T-helper 2 cell treated with Interferon-gamma antibody and Interleukin-4, amounts not matched to agents 5 μg/mL and 100 μg/mL, for 36 hours (primary cell): ENCODE data around the gene BACE1-AS.

Experiments used
- DNase-seq: peaks from one replicate; pipeline ENCODE4 v3.0.0; 2021; ENCODE audit warnings: low spot score
- H3K27ac Mint-ChIP-seq: one replicate; pipeline ENCODE4 v1.8.0; 2021; ENCODE audit warnings: mild to moderate bottlenecking, mixed read lengths
- H3K27me3 Mint-ChIP-seq: one replicate; pipeline ENCODE4 v1.8.0; 2021; ENCODE audit warnings: low read depth, mixed read lengths
- H3K36me3 Mint-ChIP-seq: one replicate; pipeline ENCODE4 v1.8.0; 2021; ENCODE audit warnings: low read depth, mixed read lengths
- H3K4me1 Mint-ChIP-seq: one replicate; pipeline ENCODE4 v1.8.0; 2021; ENCODE audit warnings: low read depth, mixed read lengths
- H3K4me3 Mint-ChIP-seq: one replicate; pipeline ENCODE4 v1.8.0; 2022; ENCODE audit warnings: mild to moderate bottlenecking, moderate library complexity, mixed read lengths
- H3K9me3 Mint-ChIP-seq: one replicate; pipeline ENCODE4 v1.8.0; 2021; ENCODE audit warnings: mixed read lengths

The BACE1-AS gene

GRCh38 chr11:117300283-117300663 lies 9.1 kb downstream of the BACE1-AS start:
- no peak for DNase-seq
- no peaks in the 10 kb centered on the region for H3K27me3 Mint-ChIP-seq
- H3K4me1 Mint-ChIP-seq = no peaks in the 10 kb centered on the region
- H3K36me3 Mint-ChIP-seq = no peaks in the 10 kb centered on the region
- H3K4me3 Mint-ChIP-seq = no peak overlapping the region
- H3K27ac Mint-ChIP-seq = no peak overlapping the region
- H3K9me3 Mint-ChIP-seq = no peaks in the 10 kb centered on the region

DNA sequence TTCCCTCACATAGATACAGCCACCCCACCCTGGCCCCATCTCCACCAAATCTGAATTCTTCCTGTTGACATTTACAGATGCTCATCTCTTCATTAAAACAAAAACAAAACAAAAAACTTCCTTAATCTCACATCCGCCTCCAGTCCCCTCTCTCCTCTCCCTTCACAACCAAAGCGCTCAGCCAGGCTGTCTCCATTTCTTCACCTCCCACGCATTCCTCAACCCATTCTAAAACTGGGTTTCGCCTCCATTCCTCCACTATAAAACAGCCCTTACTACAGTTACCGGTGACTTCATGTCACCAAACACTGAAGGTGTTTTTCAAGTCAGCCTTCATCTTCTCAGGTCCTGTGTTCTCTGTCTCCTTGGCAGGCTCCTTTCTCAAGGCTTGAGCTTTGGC lies 9.6 kb downstream of the BACE1-AS start:
- H3K4me1 Mint-ChIP-seq = no peaks in the 10 kb centered on the region
- no peak for DNase-seq
- H3K36me3 Mint-ChIP-seq = no peaks in the 10 kb centered on the region
- H3K9me3 Mint-ChIP-seq = no peaks in the 10 kb centered on the region
- H3K27ac Mint-ChIP-seq = no peak overlapping the region
- no peak overlapping the region for H3K4me3 Mint-ChIP-seq
- no peaks in the 10 kb centered on the region for H3K27me3 Mint-ChIP-seq

DNA sequence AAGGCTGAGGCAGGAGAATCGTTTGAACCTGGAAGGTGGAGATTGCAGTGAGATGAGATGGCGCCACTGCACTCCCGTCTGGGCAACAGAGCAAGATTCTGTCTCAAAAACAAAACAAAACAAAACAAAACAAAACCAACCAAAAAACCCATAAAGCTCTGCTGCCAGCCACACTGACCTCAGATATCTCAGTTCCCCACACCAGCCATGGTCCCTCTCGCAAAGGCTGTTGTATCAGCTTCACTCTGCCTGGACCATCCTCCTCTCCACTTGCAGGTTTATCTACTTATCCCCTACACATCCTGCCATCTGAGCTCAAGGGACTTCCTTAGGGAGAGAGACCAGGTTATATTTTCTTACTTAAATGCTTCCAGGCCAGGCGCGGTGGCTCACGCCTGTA lies 11.1 kb downstream of the BACE1-AS start:
- Mint-ChIP-seq H3K27ac (no peak overlapping the region), H3K36me3 (no peaks in the 10 kb centered on the region), H3K4me3 (no peak overlapping the region), H3K27me3 (peaks cover 2% of the 10 kb centered on the region), H3K9me3 (no peaks in the 10 kb centered on the region), H3K4me1 (no peaks in the 10 kb centered on the region)
- DNase-seq = no peak

DNA sequence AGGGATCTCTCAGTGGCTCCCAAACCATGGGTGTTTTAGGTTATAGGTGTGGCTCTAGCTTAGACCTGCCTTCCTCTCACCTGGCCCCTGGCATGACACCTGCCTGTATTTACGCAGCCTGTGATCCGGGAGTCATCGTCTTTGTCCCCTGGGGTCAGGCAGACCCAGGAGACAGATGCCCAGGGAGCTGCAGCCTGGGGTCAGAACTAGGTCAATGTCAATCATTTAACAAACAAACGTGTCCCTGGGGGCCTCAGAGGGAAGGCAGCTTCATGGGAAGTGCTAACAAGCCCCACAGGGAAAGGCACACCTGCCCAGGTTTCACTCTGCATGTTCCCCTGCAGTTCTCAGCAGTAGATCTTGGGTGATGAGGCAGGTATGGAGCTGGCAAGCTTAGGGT lies 12.0 kb downstream of the BACE1-AS start:
- no peaks in the 10 kb centered on the region for H3K9me3 Mint-ChIP-seq
- H3K4me1 Mint-ChIP-seq = no peaks in the 10 kb centered on the region
- H3K4me3 Mint-ChIP-seq = no peak overlapping the region

GRCh38 chr11:117303646-117304315 lies 12.6 kb downstream of the BACE1-AS start:
- Mint-ChIP-seq H3K4me1 (no peaks in the 10 kb centered on the region), H3K36me3 (no peaks in the 10 kb centered on the region), H3K9me3 (no peaks in the 10 kb centered on the region), H3K27ac (no peak overlapping the region), H3K4me3 (no peak overlapping the region), H3K27me3 (peaks cover 2% of the 10 kb centered on the region)
- DNase-seq = no peak

More for the DNA sequence above, 12.0 kb downstream of the BACE1-AS start:
- no peak for DNase-seq
- Mint-ChIP-seq H3K27me3 (peaks cover 2% of the 10 kb centered on the region), H3K27ac (no peak overlapping the region), H3K36me3 (no peaks in the 10 kb centered on the region)

GRCh38 chr11:117305145-117305544 lies 14.0 kb downstream of the BACE1-AS start:
- no peak for DNase-seq
- no peak overlapping the region for H3K27ac Mint-ChIP-seq
- no peak overlapping the region for H3K4me3 Mint-ChIP-seq
- H3K27me3 Mint-ChIP-seq = peaks cover 10% of the 10 kb centered on the region
- H3K36me3 Mint-ChIP-seq = no peaks in the 10 kb centered on the region
- H3K9me3 Mint-ChIP-seq = no peaks in the 10 kb centered on the region
- no peaks in the 10 kb centered on the region for H3K4me1 Mint-ChIP-seq

- no peaks in the 10 kb centered on the region for H3K4me1 Mint-ChIP-seq
- no peak for DNase-seq
- peaks cover 27% of the 10 kb centered on the region for H3K27me3 Mint-ChIP-seq
- H3K9me3 Mint-ChIP-seq = no peaks in the 10 kb centered on the region
- H3K27ac Mint-ChIP-seq = no peak overlapping the region
- no peaks in the 10 kb centered on the region for H3K36me3 Mint-ChIP-seq
- H3K4me3 Mint-ChIP-seq = no peak overlapping the region
Measured at GRCh38 chr11:117309310-117309709, 18.2 kb downstream of the BACE1-AS start.

DNA sequence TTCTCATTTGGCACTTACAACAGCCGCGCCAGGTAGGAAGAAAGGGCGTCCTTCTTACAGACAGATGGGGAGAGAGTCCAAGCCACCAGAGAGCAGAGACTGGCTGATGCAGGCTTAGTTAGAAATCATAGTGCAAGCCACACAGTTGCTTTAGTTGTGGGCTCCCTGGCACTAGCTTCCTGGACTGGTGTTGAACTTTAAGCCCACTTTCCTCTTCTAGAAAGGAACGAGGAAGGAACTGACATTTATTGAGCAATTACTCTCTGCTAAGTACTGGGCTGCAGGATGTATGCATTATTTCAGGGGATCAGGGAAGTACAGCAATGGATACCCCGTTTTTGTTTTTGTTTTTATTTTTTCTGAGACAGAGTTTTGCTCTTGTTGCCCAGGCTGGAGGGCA lies 21.9 kb downstream of the BACE1-AS start:
- H3K9me3 Mint-ChIP-seq = no peaks in the 10 kb centered on the region
- H3K4me3 Mint-ChIP-seq = no peak overlapping the region
- H3K27me3 Mint-ChIP-seq = peaks cover 53% of the 10 kb centered on the region
- peaks cover 3% of the 10 kb centered on the region for H3K4me1 Mint-ChIP-seq
- no peak for DNase-seq
- H3K36me3 Mint-ChIP-seq = no peaks in the 10 kb centered on the region
- H3K27ac Mint-ChIP-seq = no peak overlapping the region

DNA sequence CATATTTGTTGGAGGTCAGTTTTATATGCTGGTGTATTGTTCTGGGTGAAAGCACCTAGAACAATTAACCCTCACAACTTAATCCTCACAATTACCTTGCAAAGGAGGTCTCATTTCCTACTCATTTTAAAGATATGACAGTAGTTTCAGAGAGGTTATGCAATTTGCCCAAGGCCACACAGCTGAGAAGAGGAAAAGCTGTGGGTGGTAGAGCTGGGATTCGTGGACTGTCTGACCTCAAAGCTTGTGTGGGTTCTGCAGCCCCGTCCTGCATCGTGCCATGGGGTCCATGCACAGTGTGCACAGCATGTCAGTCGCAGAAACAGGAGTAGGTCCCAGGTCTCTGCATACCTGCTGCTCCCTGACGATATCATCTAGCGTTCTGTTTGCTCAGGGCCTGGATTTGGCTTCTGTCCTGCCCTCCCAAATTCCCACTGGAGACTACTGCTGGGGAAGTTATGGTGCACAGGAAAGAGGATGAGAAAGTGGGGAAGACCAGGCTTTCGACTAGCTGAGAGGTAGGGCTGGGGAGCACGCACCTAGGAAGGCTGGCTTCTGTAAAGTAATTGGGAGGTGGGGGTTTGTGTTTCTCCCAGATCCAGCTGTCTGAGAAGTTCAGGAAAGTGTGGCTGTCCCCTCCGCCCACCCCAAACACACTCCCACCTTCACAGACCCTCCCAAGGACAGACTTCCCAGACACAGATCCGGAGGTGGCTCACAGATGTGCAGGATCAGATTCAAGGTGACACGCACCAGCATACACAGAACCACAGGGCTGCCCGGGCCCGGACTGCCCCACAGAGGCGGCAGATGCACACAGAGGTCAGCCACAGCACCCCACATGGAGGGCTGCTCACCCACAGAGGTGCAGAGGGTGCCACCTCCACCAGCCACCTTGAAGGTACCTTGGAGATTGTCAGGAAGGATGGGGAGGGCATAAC lies 23.0 kb downstream of the BACE1-AS start:
- Mint-ChIP-seq H3K4me1 (peaks cover 3% of the 10 kb centered on the region), H3K27me3 (peaks cover 58% of the 10 kb centered on the region), H3K36me3 (no peaks in the 10 kb centered on the region), H3K4me3 (peak overlapping the region; percentile 14), H3K27ac (no peak overlapping the region), H3K9me3 (no peaks in the 10 kb centered on the region)
- no peak for DNase-seq

DNA sequence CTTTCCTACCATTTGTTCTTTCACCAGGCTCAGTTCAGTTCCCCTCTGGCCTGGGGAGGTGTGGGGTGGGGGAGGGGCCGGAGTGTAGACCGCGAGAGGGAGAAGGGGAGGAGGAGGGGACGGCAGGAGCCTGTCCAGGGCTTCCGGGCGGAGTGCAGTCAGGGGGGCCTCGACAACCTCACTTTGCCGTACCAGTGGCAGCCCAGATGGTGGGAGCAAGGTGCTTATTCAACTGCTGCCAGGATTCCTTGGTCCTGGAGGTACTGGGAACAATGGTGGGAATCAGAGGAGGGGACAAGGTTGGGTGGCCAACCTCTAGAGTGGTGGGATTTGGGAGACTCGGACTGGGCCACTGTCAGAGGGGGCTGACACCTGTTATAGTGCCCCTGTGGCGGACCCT lies 23.7 kb downstream of the BACE1-AS start:
- Mint-ChIP-seq H3K4me3 (peak overlapping the region; percentile 53), H3K27ac (no peak overlapping the region), H3K4me1 (peaks cover 3% of the 10 kb centered on the region), H3K36me3 (no peaks in the 10 kb centered on the region), H3K9me3 (no peaks in the 10 kb centered on the region), H3K27me3 (peaks cover 57% of the 10 kb centered on the region)
- DNase-seq = no peak

GRCh38 chr11:117315285-117316196 lies 24.4 kb downstream of the BACE1-AS start:
- no peak overlapping the region for H3K27ac Mint-ChIP-seq
- no peak for DNase-seq
- no peaks in the 10 kb centered on the region for H3K36me3 Mint-ChIP-seq
- peak overlapping the region; percentile 70 for H3K4me3 Mint-ChIP-seq
- H3K4me1 Mint-ChIP-seq = peaks cover 3% of the 10 kb centered on the region
- no peaks in the 10 kb centered on the region for H3K9me3 Mint-ChIP-seq
- peaks cover 55% of the 10 kb centered on the region for H3K27me3 Mint-ChIP-seq

- Mint-ChIP-seq H3K27ac (no peak within 1 kb of the TSS), H3K27me3 (peaks cover 57% of the 10 kb centered on the region), H3K36me3 (no peaks in the 10 kb centered on the region), H3K4me1 (peaks cover 3% of the 10 kb centered on the region), H3K4me3 (peak within 1 kb of the TSS; percentile 70), H3K9me3 (no peaks in the 10 kb centered on the region)
- no peak for DNase-seq
Measured at GRCh38 chr11:117316197-117316961, 25.2 kb downstream of the BACE1-AS start, which contains the start of gene BACE1. TSS of gene BACE1 (minus strand) at chr11:117316256. CDS start at chr11:117315795, 461 bp downstream.

DNA sequence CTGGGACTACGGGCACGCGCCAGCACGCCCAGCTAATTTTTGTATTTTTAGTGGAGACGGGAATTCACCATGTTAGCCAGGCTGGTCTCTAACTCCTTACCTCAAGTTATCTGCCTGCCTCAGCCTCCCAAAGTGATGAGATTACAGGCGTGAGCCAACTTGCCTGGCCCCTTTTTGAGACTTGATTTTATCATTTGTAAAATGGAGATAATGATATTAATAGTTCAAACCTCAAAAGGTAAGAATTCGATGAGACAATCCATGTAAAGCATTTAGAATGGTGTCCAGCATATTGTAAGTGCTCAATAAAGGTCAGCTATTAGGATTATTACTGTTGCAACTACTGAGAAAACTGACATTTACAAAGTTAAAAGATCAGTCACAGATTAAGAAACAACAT lies 27.6 kb downstream of the BACE1-AS start:
- Mint-ChIP-seq H3K27ac (no peak overlapping the region), H3K9me3 (no peaks in the 10 kb centered on the region), H3K4me3 (no peak overlapping the region), H3K27me3 (peaks cover 56% of the 10 kb centered on the region), H3K4me1 (peaks cover 3% of the 10 kb centered on the region), H3K36me3 (no peaks in the 10 kb centered on the region)
- no peak for DNase-seq
